ENCODE measurements around the gene SLMAP. TPM values are rescaled to one million over a fixed set of nuclear protein-coding genes. Genes with fewer than 3 reads are reported as not detected.

Gene SLMAP
- total and polyA plus RNA-seq, 2 donors from 2014 or later = 22.0 to 86.1 TPM

DNA sequence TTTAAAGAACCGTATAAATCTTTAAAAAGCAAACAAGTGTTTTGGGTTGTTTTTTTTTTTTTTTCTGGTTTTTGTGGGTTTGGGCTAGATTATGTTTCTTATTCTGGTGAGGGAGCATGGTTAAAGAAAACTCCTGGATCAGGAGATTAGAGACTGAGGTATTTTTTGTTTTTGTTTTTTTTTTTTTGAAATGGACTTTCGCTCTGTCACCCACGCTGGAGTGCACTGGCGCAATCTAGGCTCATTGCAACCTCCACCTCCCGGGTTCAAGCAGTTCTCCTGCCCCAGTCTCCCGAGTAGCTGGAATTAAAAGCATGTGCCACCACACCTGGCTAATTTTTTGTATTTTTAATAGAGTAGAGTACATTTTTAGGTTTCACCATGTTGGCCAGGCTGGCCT lies 95.2 kb downstream of the SLMAP start:
- FAIRE-seq = no peak

DNA sequence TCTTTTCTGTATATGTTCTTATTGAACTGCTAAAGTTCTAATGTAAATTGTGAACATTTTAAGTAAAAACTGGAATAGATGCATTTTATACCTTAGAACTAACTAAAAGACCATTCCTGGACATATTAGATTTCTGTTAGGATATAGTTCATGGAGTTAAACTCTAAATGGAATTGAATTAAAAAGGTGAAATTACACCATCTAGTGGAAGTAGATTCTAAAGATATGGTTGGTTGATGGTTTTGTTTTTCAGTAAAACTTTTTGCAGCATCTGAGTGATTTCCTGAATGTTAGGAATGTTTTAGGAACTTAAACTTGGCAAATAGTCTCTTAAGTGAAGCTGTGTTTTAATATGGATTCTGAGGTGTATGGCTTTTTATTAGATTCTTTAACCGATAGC lies 96.8 kb downstream of the SLMAP start:
- peaks cover 0 to 3% (median 0%) of the 10 kb centered on the region in 3 donors for H3K4me1 ChIP-seq (ENCODE audit: control insufficient read depth in 2 of 3, insufficient read depth in 2 of 3, low read depth in 1 of 3, low read length in 3 of 3)
- H3K27me3 ChIP-seq (ENCODE audit: control insufficient read depth, insufficient read depth, low read length) = no peaks in the 10 kb centered on the region
- TF ChIP-seq, protein P1, sequence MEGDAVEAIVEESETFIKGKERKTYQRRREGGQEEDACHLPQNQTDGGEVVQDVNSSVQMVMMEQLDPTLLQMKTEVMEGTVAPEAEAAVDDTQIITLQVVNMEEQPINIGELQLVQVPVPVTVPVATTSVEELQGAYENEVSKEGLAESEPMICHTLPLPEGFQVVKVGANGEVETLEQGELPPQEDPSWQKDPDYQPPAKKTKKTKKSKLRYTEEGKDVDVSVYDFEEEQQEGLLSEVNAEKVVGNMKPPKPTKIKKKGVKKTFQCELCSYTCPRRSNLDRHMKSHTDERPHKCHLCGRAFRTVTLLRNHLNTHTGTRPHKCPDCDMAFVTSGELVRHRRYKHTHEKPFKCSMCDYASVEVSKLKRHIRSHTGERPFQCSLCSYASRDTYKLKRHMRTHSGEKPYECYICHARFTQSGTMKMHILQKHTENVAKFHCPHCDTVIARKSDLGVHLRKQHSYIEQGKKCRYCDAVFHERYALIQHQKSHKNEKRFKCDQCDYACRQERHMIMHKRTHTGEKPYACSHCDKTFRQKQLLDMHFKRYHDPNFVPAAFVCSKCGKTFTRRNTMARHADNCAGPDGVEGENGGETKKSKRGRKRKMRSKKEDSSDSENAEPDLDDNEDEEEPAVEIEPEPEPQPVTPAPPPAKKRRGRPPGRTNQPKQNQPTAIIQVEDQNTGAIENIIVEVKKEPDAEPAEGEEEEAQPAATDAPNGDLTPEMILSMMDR (IDR thresholded peaks at IDR 0.05; ENCODE audit: borderline replicate concordance, extremely low read depth, insufficient read depth) = no peak
- peak in 2 of 5 donors; percentile 53 to 67 for DNase-seq
- intact Hi-C loops (cut with DNase I) = no loop called here
- H3K9me3 ChIP-seq (ENCODE audit: control insufficient read depth in 2 of 3, insufficient read depth in 1 of 3, low read length in 3 of 3) = no peaks in the 10 kb centered on the region
- FAIRE-seq = peak; percentile 94
- H3K9ac ChIP-seq (ENCODE audit: low read length in 3 of 3) = no peak overlapping the region
- no peaks in the 10 kb centered on the region for H3K36me3 ChIP-seq (ENCODE audit: control insufficient read depth in 2 of 3, insufficient read depth in 3 of 3, low read length in 3 of 3)
- H3K27ac ChIP-seq (ENCODE audit: low read depth in 2 of 2, low read length in 2 of 2) = no peak overlapping the region
- H3K4me3 ChIP-seq (ENCODE audit: low read length in 3 of 3) = no peak overlapping the region

More for the DNA sequence above, 95.2 kb downstream of the SLMAP start:
- no peak for DNase-seq
- H3K4me1 ChIP-seq (ENCODE audit: control insufficient read depth in 2 of 3, insufficient read depth in 2 of 3, low read depth in 1 of 3, low read length in 3 of 3) = peaks cover 0 to 7% (median 3%) of the 10 kb centered on the region in 3 donors
- no peak overlapping the region for H3K9ac ChIP-seq (ENCODE audit: low read length in 3 of 3)
- H3K27me3 ChIP-seq (ENCODE audit: control insufficient read depth, insufficient read depth, low read length) = no peaks in the 10 kb centered on the region
- no peak overlapping the region for H3K27ac ChIP-seq (ENCODE audit: low read depth in 2 of 2, low read length in 2 of 2)
- H3K4me3 ChIP-seq (ENCODE audit: low read length in 3 of 3) = no peak overlapping the region
- no peaks in the 10 kb centered on the region for H3K36me3 ChIP-seq (ENCODE audit: control insufficient read depth in 2 of 3, insufficient read depth in 3 of 3, low read length in 3 of 3)
- TF ChIP-seq, protein P1 (IDR thresholded peaks at IDR 0.05; ENCODE audit: borderline replicate concordance, extremely low read depth, insufficient read depth) = no peak
- no peaks in the 10 kb centered on the region for H3K9me3 ChIP-seq (ENCODE audit: control insufficient read depth in 2 of 3, insufficient read depth in 1 of 3, low read length in 3 of 3)
- intact Hi-C loops (cut with DNase I) = no loop called here

DNA sequence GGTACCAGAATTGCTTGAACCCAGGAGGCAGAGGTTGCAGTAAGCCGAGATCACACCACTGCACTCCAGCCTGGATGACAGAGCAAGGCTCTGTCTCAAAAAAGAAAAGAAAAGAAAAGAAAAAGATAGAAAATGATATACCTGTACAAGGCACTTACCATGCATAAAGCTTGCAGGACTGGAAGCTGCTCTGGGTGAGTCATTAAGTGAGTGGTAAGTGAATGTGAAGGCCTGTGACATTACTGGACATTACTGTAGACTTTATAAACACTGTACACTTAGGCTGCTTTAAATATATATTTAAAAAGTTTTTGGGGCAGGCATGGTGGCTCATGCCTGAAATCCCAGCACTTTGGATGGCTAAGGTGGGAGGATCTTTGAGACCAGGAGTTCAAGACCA lies 99.2 kb downstream of the SLMAP start:
- intact Hi-C loops (cut with DNase I) = no loop called here
- Histone ChIP-seq H3K9ac (ENCODE audit: low read length in 3 of 3) (no peak overlapping the region), H3K27ac (ENCODE audit: low read depth in 2 of 2, low read length in 2 of 2) (no peak overlapping the region), H3K27me3 (ENCODE audit: control insufficient read depth, insufficient read depth, low read length) (no peaks in the 10 kb centered on the region), H3K4me1 (ENCODE audit: control insufficient read depth in 2 of 3, insufficient read depth in 2 of 3, low read depth in 1 of 3, low read length in 3 of 3) (no peaks in the 10 kb centered on the region), H3K9me3 (ENCODE audit: control insufficient read depth in 2 of 3, insufficient read depth in 1 of 3, low read length in 3 of 3) (no peaks in the 10 kb centered on the region), H3K36me3 (ENCODE audit: control insufficient read depth in 2 of 3, insufficient read depth in 3 of 3, low read length in 3 of 3) (peaks cover 0 to 11% (median 0%) of the 10 kb centered on the region in 3 donors), H3K4me3 (ENCODE audit: low read length in 3 of 3) (no peak overlapping the region)
- TF ChIP-seq, protein P1 (IDR thresholded peaks at IDR 0.05; ENCODE audit: borderline replicate concordance, extremely low read depth, insufficient read depth) = no peak
- DNase-seq (no peak), FAIRE-seq (no peak)

DNA sequence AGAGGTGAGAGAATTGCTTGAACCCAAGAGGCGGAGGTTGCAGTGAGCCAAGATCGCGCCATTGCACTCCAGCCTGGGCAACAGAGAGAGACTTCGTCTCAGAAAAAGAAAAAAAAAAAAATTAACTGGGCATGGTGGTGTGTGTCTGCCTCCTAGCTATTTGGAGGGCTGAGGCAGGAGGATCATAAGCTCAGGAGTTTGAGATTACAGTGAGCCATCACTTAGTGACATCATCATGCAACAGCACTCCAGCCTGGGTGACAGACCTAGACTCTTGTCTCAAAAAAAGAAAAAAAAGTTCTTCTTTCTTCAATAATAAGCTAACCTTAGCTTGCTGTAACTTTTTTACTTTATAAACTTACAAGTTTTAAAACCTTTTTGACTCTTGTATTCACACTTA lies 99.8 kb downstream of the SLMAP start:
- DNase-seq = no peak
- H3K27ac ChIP-seq (ENCODE audit: low read depth in 2 of 2, low read length in 2 of 2) = no peak overlapping the region
- no peak overlapping the region for H3K9ac ChIP-seq (ENCODE audit: low read length in 3 of 3)
- H3K36me3 ChIP-seq (ENCODE audit: control insufficient read depth in 2 of 3, insufficient read depth in 3 of 3, low read length in 3 of 3) = peaks cover 0 to 11% (median 0%) of the 10 kb centered on the region in 3 donors
- H3K4me3 ChIP-seq (ENCODE audit: low read length in 3 of 3) = no peak overlapping the region
- no peaks in the 10 kb centered on the region for H3K27me3 ChIP-seq (ENCODE audit: control insufficient read depth, insufficient read depth, low read length)
- no peak for FAIRE-seq
- intact Hi-C loops (cut with DNase I) = no loop called here
- TF ChIP-seq, protein P1 (IDR thresholded peaks at IDR 0.05; ENCODE audit: borderline replicate concordance, extremely low read depth, insufficient read depth) = no peak
- no peaks in the 10 kb centered on the region for H3K4me1 ChIP-seq (ENCODE audit: control insufficient read depth in 2 of 3, insufficient read depth in 2 of 3, low read depth in 1 of 3, low read length in 3 of 3)
- no peaks in the 10 kb centered on the region for H3K9me3 ChIP-seq (ENCODE audit: control insufficient read depth in 2 of 3, insufficient read depth in 1 of 3, low read length in 3 of 3)

Data from kidney (tissue), 14 donors.